ENCODE results near the gene ZCCHC14.
A peak's percentile ranks its signal among the peaks of the same experiment; 100 is the strongest.
"Not testable (repeated sequence)": the region's sequence is repeated elsewhere in the genome, so short reads cannot be mapped to it uniquely, and the experiment has no call there.

The ZCCHC14 gene

GRCh38 chr16:87477209-87477981, 15.4 kb downstream of the ZCCHC14 start:
- not testable (repeated sequence) for DNase-seq

GRCh38 chr16:87474566-87474996, 18.2 kb downstream of the ZCCHC14 start:
- no peak for DNase-seq

DNA sequence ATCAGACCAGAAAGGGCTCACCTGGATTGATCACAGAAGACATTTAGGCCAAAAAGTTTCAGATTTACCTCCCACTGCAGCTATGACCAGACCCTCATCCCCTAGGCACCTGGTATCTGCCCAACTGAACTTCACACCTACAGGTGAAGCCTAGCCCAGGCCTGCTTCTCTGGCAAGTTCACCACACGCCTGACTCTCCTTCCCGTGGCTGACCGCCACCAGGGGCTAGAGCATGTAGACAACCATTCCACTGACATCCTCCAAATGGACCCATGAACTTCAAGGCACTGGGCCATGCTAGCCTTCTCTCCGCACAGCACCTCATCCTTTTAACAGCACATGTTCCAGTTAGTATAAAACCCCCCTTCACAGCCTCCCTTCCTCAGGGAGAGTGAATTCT, 18.8 kb downstream of the ZCCHC14 start:
- no peak for DNase-seq

DNA sequence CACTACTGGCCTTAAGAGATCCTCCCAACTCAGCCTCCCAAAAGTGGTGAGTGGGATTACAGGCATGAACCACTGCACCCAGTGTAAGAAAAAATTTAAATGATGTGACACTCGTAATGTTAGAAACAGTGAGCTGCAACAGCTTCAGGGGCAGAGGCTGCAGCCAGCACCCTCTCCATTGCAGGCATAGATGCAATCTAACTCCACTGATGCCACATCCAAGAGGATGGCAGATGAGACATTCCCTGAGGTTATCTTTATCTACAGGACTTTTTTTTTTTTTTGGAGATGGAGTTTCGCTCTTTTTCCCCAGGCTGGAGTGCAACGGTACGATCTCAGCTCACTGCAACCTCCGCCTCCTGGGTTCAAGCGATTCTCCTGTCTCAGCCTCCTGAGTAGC, 19.9 kb downstream of the ZCCHC14 start:
- DNase-seq: no peak

- DNase-seq: no peak
Observed at GRCh38 chr16:87472142-87472778, 20.6 kb downstream of the ZCCHC14 start.

DNA sequence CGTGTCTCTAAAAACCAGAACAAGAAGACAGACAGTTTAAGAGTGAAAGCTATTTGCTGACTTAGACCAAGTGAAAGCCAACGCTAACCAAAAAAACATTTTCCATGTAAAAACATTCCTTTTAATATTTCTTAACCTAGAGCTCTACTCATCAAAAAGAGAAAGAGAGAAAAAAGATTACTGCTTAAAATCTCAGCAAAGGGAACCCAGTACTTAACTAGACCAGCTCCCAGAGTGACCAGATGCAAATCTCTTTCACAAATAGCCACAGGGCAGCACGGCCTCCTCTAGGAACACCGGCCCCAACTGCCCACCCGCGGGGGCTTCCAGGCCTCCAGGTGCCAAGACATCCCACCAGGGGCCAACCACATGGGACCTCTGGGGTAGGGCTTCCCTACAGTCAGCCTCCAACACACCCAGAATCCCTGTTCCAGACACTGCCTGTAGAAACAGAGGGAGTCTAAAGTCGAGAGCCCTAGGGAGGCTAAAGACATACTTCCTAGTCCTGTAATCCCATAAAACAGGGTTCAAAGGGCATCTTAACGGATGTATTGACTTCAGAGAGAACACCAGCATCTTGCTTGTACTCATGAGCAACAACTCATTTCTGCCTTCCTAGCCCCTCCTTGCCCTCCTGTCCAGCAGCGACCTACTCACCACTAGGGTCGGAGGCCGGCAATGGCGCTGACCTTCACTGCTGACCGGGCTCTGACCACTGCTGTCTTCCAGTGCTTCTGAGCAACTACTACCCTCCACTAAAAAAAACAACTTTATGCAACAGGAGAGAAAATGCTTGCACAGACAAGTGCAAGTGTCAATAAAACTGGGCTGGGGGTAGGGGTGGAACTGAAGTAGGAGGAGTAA, 21.3 kb downstream of the ZCCHC14 start:
- DNase-seq: no peak

GRCh38 chr16:87470332-87470731, 22.5 kb downstream of the ZCCHC14 start:
- DNase-seq: no peak

DNA sequence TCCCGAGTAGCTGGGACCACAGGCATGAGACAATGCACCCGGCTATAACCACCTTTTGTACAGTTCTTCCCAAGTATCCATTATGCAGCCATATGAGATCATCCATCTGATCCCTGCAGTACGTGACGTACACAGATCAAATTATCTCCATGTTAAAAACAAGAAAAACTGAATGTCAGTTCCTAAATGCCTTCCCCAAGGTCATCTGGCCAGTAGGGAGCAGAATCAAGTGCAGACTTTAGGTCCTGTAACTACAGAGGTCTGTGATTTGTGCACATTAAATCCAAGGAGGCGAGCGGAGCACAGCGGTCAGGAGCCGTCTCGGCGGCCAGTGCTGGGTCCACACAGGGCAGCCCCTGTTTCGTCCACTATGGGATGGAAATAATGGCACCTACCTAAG, 23.7 kb downstream of the ZCCHC14 start:
- DNase-seq: no peak

- no peak for DNase-seq
Observed at GRCh38 chr16:87468550-87468949, 24.3 kb downstream of the ZCCHC14 start.

- DNase-seq: no peak
Observed at GRCh38 chr16:87466975-87467501, 25.8 kb downstream of the ZCCHC14 start.

- no peak for DNase-seq
Observed at GRCh38 chr16:87465879-87466278, 26.9 kb downstream of the ZCCHC14 start.

DNA sequence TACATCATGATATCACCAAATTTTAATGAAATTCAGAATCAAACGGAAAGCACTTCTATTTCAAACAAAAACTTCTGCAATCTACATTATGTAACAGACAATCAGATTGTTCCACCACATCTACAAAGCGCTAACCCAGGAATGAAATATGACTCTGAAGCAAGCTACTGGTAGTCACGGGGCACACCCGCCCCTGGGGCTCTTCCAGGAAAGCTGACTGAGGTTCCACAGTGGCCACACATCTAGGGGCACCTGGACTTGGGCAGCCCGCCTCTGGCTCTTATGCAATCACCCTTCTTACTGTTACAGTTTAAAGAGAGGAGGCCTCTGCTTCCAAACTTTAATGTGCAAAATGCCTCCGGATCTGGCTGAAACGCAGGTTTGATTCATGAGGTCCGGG, 27.5 kb downstream of the ZCCHC14 start:
- peak; percentile 47 for DNase-seq

- DNase-seq: peak; percentile 70
Observed at GRCh38 chr16:87464691-87465300, 28.0 kb downstream of the ZCCHC14 start.

DNA sequence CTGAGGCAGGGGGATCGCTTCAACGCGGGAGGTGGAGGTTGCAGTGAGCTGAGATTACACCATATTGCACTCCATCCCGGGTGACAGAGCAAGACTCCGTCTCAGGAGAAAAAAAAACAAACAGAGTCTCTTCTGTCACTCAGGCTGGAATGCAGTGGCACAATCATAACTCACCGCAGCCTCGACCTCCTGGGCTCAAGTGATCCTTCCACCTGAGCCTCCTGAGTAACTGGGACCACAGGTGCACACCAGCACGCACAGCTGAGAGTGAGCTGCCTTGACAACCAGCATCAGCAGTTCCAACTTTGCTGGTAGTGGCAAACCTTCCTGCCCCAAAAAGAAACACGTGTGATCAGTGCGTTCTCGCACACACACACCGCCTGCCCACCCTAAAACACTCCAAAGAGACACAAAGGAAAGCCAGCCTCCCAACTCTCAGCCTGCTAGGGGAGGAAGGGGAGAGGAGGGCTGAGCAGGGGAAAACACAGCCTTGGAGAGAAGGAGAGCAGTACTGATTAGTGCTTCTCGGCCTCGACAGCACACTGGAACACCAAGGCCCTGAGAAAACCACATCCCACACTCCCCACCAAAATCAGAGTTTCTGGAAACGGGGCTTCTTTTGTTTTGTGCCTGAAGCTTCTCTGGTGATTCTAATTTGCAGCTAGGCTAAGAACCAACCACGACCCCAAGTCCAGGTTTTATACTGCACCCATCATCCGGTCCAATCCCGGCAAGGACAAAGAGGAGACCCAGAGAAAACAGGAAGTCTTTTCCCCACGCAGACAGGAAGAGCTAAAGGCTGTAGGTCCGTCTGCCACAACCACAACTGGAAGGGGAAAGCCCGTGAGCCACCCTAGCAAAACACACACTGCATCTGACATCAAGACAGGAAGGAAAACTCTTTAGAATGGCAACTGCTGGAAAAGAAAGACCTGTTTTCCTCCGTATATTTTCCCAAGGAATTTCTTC, 28.8 kb downstream of the ZCCHC14 start:
- DNase-seq: peak; percentile 51

- no peak for DNase-seq
Observed at GRCh38 chr16:87461466-87461991, 31.3 kb downstream of the ZCCHC14 start.

- DNase-seq: no peak
Observed at GRCh38 chr16:87460936-87461335, 31.9 kb downstream of the ZCCHC14 start.

DNA sequence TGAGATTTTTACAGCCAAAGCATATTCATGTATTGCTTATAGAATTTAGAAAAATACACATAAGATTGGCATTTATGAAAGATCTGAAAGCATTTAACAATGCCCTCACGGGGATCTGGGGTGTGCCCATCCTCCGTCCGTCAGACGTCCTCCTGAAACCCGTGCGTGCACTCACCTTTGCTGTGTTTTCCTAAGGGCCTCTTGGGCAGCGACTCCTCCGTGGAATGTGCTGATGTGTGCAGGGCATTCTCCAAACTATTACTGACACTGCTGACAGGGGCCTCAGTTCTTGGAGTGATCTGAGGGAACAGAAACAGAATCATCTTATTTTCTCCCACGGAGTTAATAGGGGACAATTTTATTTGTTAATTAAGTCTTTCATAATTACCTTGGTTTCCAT, 33.0 kb downstream of the ZCCHC14 start:
- no peak for DNase-seq

GRCh38 chr16:87459027-87459426, 33.8 kb downstream of the ZCCHC14 start:
- DNase-seq: no peak

- DNase-seq: no peak
Observed at GRCh38 chr16:87458424-87458915, 34.4 kb downstream of the ZCCHC14 start.

DNA sequence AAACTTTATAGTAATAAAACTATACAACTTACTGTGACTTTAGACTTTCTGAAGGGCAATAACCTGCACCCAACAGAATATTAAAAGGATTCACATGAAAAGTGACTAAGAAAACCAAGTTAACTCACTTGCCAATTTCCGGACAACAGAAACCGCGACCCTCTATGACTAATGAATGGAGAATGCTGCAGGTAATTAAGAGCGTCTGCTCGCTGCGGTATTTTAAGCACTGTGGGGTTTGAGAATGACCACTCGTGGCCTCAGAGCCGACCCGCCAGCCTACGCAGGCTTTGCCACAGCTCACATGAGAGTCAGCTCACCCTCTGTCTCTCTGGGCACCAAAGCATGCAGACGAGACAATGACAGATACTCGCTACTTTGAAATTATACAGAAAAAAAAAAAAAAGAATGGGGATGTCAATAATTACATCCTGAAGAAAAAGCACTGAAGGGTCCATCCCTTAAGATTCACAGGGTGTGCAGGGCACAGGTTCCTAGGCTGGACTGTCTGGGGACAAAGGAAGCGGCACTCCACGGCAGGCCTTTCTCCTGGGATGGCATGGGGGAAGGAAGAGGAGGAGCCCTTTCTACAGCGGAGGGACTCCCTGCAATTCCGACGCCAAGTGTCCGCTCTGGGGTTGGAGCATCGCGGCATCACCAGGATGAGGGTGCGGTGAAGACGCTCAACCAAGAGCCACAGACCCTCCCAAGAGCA, 35.0 kb downstream of the ZCCHC14 start:
- peak; percentile 93 for DNase-seq

Measured in fibroblast of skin of scalp (primary cell).